Measurements from ENCODE around the gene USP34. TPM values are rescaled to one million over a fixed set of nuclear protein-coding genes. Genes with fewer than 3 reads are reported as not detected.

USP34 gene
- total and polyA plus RNA-seq, 2 of the 8 experiments (the other 6 are each of a cell fraction or from before 2014, with no cell fraction given) = 56.7 to 91.7 TPM

DNA sequence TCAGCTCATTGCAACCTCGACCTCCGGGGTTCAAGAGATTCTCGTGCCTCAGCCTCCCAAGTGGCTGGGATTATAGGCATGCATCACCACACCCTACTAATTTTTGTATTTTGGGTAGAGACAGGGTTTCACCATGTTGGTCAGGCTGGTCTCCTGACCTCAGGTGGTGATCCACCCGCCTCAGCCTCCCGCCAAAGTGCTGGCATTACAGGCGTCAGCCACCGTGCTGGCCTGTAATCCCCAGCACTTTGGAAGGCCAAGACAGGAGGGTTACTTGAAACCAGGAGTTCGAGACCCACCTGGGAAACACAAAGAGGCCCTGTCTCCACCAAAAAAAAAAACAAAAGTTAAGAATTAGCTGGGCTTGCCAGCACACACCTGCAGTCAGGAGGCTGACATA, 18.5 kb downstream of the USP34 start:
- no peak overlapping the region for H3K4me2 ChIP-seq (ENCODE audit: insufficient read depth in 1 of 2, low read depth in 2 of 2, low read length in 2 of 2)
- peaks cover 35 to 99% of the 10 kb centered on the region in 2 experiments for H3K79me2 ChIP-seq (ENCODE audit: control insufficient read depth in 1 of 2, insufficient read depth in 2 of 2, low read length in 2 of 2)
- no peak overlapping the region for H2BK120ac ChIP-seq (replicated peaks; ENCODE audit: low read depth, low read length)
- H3K9ac ChIP-seq (replicated peaks in 1 of 4; ENCODE audit: extremely low read depth in 1 of 4, low read depth in 3 of 4, low read length in 3 of 4) = no peak overlapping the region
- no peak overlapping the region for H2BK5ac ChIP-seq (ENCODE audit: low read depth, low read length)
- H3K18ac ChIP-seq (ENCODE audit: extremely low read depth, low read length) = no peak overlapping the region
- H4K20me1 ChIP-seq (replicated peaks in 1 of 2; ENCODE audit: control insufficient read depth in 1 of 2, insufficient read depth in 2 of 2, low read length in 2 of 2) = peaks cover 6 to 11% of the 10 kb centered on the region in 2 experiments
- H3K23me2 ChIP-seq (ENCODE audit: low read depth, low read length) = no peaks in the 10 kb centered on the region
- no peak overlapping the region for H4K91ac ChIP-seq (replicated peaks; ENCODE audit: insufficient read length, low read length)
- no peaks in the 10 kb centered on the region for H3K27me3 ChIP-seq (replicated peaks in 1 of 4; ENCODE audit: control insufficient read depth in 3 of 4, extremely low read depth in 1 of 4, insufficient read depth in 3 of 4, low read length in 3 of 4)
- no peak overlapping the region for H3K56ac ChIP-seq (replicated peaks; ENCODE audit: insufficient read length, low read depth, low read length)
- H3K4me3 ChIP-seq (ENCODE audit: extremely low read depth in 1 of 4, insufficient read depth in 2 of 4, low read depth in 3 of 4, low read length in 4 of 4) = no peak overlapping the region
- H3K4me1 ChIP-seq (replicated peaks in 1 of 4; ENCODE audit: control insufficient read depth in 3 of 4, insufficient read depth in 4 of 4, low read length in 3 of 4) = no peaks in the 10 kb centered on the region
- H3K23ac ChIP-seq (ENCODE audit: insufficient read length) = no peak overlapping the region
- H3K79me1 ChIP-seq (ENCODE audit: low read depth, low read length) = peaks cover 12% of the 10 kb centered on the region
- no peak overlapping the region for H3K14ac ChIP-seq (ENCODE audit: insufficient read length)
- 93% methylated on average over 8 of the region's 8 CpGs; no CpG with 5 or more reads in 1 of the 2 experiments for WGBS, 2 experiments (ENCODE audit: extremely low coverage in 1 of 2, insufficient coverage in 1 of 2, insufficient read length in 1 of 2, insufficient replicate concordance in 2 of 2, low coverage in 1 of 2, low lambda C conversion rate in 2 of 2, missing lambda C conversion rate in 1 of 2)
- CTCF ChIA-PET (ENCODE audit: partially characterized antibody) = no interaction called here
- FAIRE-seq (no peak), DNase-seq (ENCODE audit: low read depth in 1 of 2, low spot score in 2 of 2) (no peak)
- H2BK20ac ChIP-seq (ENCODE audit: low read length) = no peak overlapping the region
- H3K4ac ChIP-seq (replicated peaks; ENCODE audit: insufficient read length, low read depth, low read length) = no peak overlapping the region
- H3K27ac ChIP-seq (ENCODE audit: low read depth, low read length) = no peak overlapping the region
- H2BK12ac ChIP-seq (ENCODE audit: low read depth, low read length) = no peak overlapping the region
- TF ChIP-seq POLR2AphosphoS5 (IDR thresholded peaks at IDR 0.05; ENCODE audit: low read depth, low read length) = no peak
- TF ChIP-seq CTBP2 (IDR thresholded peaks at IDR 0.05; ENCODE audit: borderline replicate concordance, insufficient read depth, insufficient read length, low read length) = no peak
- no peak for TF ChIP-seq HDAC6 (IDR thresholded peaks at IDR 0.05; ENCODE audit: low read depth, low read length)
- TF ChIP-seq BACH1 (IDR thresholded peaks at IDR 0.05; ENCODE audit: low read length) = no peak
- no peak for TF ChIP-seq CEBPB (IDR thresholded peaks at IDR 0.05; ENCODE audit: low read depth, low read length)
- TF ChIP-seq EZH2 (IDR thresholded peaks at IDR 0.05; ENCODE audit: low read depth, low read length, severe bottlenecking) = no peak
- TF ChIP-seq ASH2L (IDR thresholded peaks at IDR 0.05; ENCODE audit: low read length) = no peak
- TF ChIP-seq TAF7 (optimal IDR thresholded peaks at IDR 0.05; ENCODE audit: borderline replicate concordance, low read depth, low read length) = no peak
- TF ChIP-seq TBP (IDR thresholded peaks at IDR 0.05; ENCODE audit: low read depth, low read length) = no peak
- TF ChIP-seq RNF2 (IDR thresholded peaks at IDR 0.05; ENCODE audit: borderline replicate concordance, low read depth, low read length, missing control alignments, poor library complexity, severe bottlenecking) = no peak
- TF ChIP-seq ATF2 (IDR thresholded peaks at IDR 0.05; ENCODE audit: low read length) = no peak
- no peak for TF ChIP-seq SIN3A (conservative IDR thresholded peaks at IDR 0.05 in 1 of 2, IDR thresholded peaks at IDR 0.05 in 1 of 2; ENCODE audit: low read depth in 1 of 2, low read length in 2 of 2)
- TF ChIP-seq SP2 (IDR thresholded peaks at IDR 0.05; ENCODE audit: low read length) = no peak
- H4K5ac ChIP-seq (ENCODE audit: insufficient read length, low read depth, low read length) = no peak overlapping the region
- no peaks in the 10 kb centered on the region for H3K9me3 ChIP-seq (ENCODE audit: insufficient read depth in 2 of 2, low read depth in 1 of 2, low read length in 1 of 2)
- no peak overlapping the region; the same call in 1 of the 2 replicates for H4K8ac ChIP-seq (ENCODE audit: extremely low read depth, insufficient read depth, low read length)
- H2AK5ac ChIP-seq (ENCODE audit: low read depth, low read length) = no peak overlapping the region
- no peak overlapping the region for H2AFZ ChIP-seq (ENCODE audit: low read length)
- POLR2A ChIA-PET (ENCODE audit: partially characterized antibody) = no interaction called here
- no peak overlapping the region for H2BK15ac ChIP-seq (ENCODE audit: low read length)
- no peaks in the 10 kb centered on the region for H3K36me3 ChIP-seq (ENCODE audit: control insufficient read depth in 2 of 4, insufficient read depth in 4 of 4, low read length in 3 of 4)

Data from H1 (cell line).